Breast epithelium (tissue), 3 donors: ENCODE measurements around the gene COX17.

Source experiments
- CTCF ChIP-seq, 3 donors: fragments of 450-650 bp; IDR thresholded peaks; one replicate each; pipeline ENCODE4 v1.5.1; 2016 to 2017; ENCODE audit warnings: antibody characterized with exemption in 3 of 3, mild to moderate bottlenecking in 3 of 3, moderate library complexity in 3 of 3
- POLR2A ChIP-seq: fragments of 450-650 bp; IDR thresholded peaks from one replicate; pipeline ENCODE4 v1.6.1; 2016; ENCODE audit warnings: antibody characterized with exemption, mild to moderate bottlenecking, moderate library complexity
- POLR2AphosphoS5 ChIP-seq, 3 donors: sonication (generic); formaldehyde crosslinking; IDR thresholded peaks; one replicate each; pipeline ENCODE4 v1.6.1; 2017; ENCODE audit warnings: antibody characterized with exemption in 3 of 3

- no peak for TF ChIP-seq CTCF (IDR thresholded peaks at IDR 0.05)
- no peak for TF ChIP-seq POLR2A
- TF ChIP-seq POLR2AphosphoS5 (IDR thresholded peaks at IDR 0.05) = no peak
Measured at GRCh38 chr3:119663885-119664284, 13.3 kb downstream of the COX17 start.
